BLaER1 (cell line): ENCODE data around the gene SP7.
"Not testable (repeated sequence)": the region's sequence is repeated elsewhere in the genome, so short reads cannot be mapped to it uniquely, and the experiment has no call there.

Experiments
- H3K27ac ChIP-seq: shearing (Covaris generic); formaldehyde crosslinking; 2 replicates; pipeline ENCODE4 v1.8.1; 2022
- H3K27me3 ChIP-seq: shearing (Covaris generic); formaldehyde crosslinking; 2 replicates; pipeline ENCODE4 v1.8.1; 2022
- H3K36me3 ChIP-seq: shearing (Covaris generic); formaldehyde crosslinking; 2 replicates; pipeline ENCODE4 v1.8.1; 2022
- H3K4me1 ChIP-seq: shearing (Covaris generic); formaldehyde crosslinking; 2 replicates; pipeline ENCODE4 v1.8.1; 2022
- H3K4me2 ChIP-seq: shearing (Covaris generic); formaldehyde crosslinking; 2 replicates; pipeline ENCODE4 v1.8.1; 2022
- H3K4me3 ChIP-seq: shearing (Covaris generic); formaldehyde crosslinking; 2 replicates; pipeline ENCODE4 v1.8.1; 2022
- H3K9ac ChIP-seq: shearing (Covaris generic); formaldehyde crosslinking; 2 replicates; pipeline ENCODE4 v1.8.1; 2022
- H3K9me3 ChIP-seq: shearing (Covaris generic); formaldehyde crosslinking; 2 replicates; pipeline ENCODE4 v1.8.1; 2022
- H4K20me1 ChIP-seq: shearing (Covaris generic); formaldehyde crosslinking; 2 replicates; pipeline ENCODE4 v1.8.1; 2022
- Cebpa-rat ChIP-seq: shearing (Covaris generic); IDR thresholded peaks from 2 replicates; pipeline ENCODE4 v1.8.1; 2022

The SP7 gene

DNA sequence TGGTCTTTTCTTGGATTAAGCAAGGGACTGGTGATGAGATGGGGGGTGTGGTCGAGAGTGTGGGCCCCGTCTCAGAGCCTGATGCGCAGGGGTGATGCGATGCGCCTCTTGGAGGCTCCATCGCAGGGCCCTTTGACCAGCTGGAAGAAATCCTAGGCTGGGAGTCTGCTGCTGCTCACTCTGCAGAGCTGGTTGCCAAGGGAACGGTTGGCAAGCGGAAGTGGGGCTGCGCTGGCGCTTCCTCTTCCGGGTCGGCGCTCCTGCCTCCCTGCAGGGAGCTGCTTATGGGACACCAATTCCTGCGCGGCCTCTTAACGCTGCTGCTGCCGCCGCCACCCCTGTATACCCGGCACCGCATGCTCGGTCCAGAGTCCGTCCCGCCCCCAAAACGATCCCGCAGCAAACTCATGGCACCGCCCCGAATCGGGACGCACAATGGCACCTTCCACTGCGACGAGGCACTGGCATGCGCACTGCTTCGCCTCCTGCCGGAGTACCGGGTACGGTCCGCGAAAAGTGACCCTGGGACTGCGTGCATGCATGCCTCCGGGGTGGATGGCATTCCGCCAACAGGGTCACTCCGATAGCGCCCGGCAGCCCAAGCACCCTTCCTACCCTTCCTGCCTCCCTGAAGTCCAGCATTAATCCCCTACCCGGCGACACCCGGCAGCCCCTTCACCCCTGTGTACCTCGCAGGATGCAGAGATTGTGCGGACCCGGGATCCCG, 36.5 kb downstream of the SP7 start, which contains the start of gene MYG1:
MYG1 (plus strand) TSS at position 242 of the 727 bp plus-strand sequence; CDS start at position 285, 43 bp downstream.
- TF ChIP-seq Cebpa-rat = no peak
- H3K4me2 ChIP-seq = peak within 1 kb of the TSS; percentile 91
- H3K27ac ChIP-seq = peak within 1 kb of the TSS; percentile 50; the same call in 1 of the 2 replicates
- peak within 1 kb of the TSS; percentile 83 for H3K9ac ChIP-seq
- H3K27me3 ChIP-seq = no peaks in the 10 kb centered on the region
- H3K9me3 ChIP-seq = no peaks in the 10 kb centered on the region
- peak within 1 kb of the TSS; percentile 85 for H3K4me3 ChIP-seq
- peaks cover 63% of the 10 kb centered on the region for H3K4me1 ChIP-seq
- peaks cover 4% of the 10 kb centered on the region; the same call in 1 of the 2 replicates for H4K20me1 ChIP-seq
- peaks cover 52% of the 10 kb centered on the region for H3K36me3 ChIP-seq

DNA sequence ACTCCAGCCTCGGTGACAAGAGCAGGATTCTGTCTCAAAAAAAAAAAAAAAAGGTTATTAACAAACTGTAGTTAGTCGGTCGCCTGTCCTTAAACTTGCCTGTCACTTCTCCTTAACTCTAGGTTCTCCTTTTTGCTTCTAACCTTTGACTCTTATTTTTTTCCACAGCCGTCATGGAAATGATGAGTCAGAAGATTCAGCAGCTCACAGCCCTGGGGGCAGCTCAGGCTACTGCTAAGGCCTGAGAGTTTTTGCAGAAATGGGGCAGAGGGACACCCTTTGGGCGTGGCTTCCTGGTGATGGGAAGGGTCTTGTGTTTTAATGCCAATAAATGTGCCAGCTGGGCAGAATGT, 37.1 kb downstream of the SP7 start:
- no peak for TF ChIP-seq Cebpa-rat
- Histone ChIP-seq H3K9ac (no peak overlapping the region), H3K9me3 (no peaks in the 10 kb centered on the region), H3K36me3 (peaks cover 51% of the 10 kb centered on the region), H3K4me3 (peak overlapping the region; percentile 85), H3K27ac (no peak overlapping the region), H3K4me1 (peaks cover 65% of the 10 kb centered on the region), H3K27me3 (no peaks in the 10 kb centered on the region), H4K20me1 (peaks cover 4% of the 10 kb centered on the region; the same call in 1 of the 2 replicates), H3K4me2 (peak overlapping the region; percentile 91)

DNA sequence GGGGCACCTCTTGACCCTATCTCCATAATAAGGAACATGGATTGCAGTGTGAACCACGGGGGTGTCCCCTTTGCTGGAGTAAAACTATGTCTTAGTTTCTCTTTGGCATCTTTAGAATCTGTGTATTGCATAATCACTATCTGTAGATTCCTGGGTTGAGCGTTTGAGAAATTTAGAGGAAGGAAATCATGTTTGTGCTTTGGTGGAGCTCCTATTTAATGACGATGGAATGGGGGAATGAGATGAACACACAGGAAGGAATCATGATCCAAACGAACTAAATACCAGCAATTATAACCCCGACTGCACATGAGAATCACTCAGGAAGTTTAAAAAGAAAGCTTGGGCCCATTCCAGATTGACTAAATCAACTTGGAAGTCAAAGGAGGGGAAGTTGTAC, 38.0 kb downstream of the SP7 start:
- peaks cover 55% of the 10 kb centered on the region for H3K36me3 ChIP-seq
- no peak overlapping the region for H3K27ac ChIP-seq

DNA sequence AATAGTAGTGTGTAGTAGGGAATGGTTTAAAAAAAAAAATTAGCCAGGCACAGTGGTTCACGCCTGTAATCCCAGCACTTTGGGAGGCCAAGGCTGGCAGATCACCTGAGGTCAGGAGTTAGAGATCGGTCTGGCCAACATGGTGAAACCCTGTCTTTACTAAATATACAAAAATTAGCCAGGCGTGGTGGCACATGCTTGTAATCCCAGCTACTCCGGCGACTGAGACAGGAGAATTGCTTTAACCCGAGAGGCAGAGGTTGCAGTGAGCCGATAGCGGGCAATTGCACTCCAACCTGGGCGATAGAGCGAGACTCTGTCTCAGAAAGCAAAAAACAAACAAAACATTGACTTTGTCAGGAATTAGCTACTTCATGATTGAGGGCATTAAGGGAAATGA, 39.0 kb downstream of the SP7 start:
- not testable (repeated sequence) for H3K4me3 ChIP-seq, H3K27ac ChIP-seq, H3K4me2 ChIP-seq, H3K9me3 ChIP-seq, H4K20me1 ChIP-seq, H3K27me3 ChIP-seq, H3K9ac ChIP-seq
- Histone ChIP-seq H3K4me1 (peaks cover 54% of the 10 kb centered on the region), H3K36me3 (peaks cover 55% of the 10 kb centered on the region)

More for the DNA sequence above, 38.0 kb downstream of the SP7 start:
- Histone ChIP-seq H3K4me1 (peaks cover 65% of the 10 kb centered on the region), H3K9me3 (no peaks in the 10 kb centered on the region), H4K20me1 (peaks cover 4% of the 10 kb centered on the region; the same call in 1 of the 2 replicates), H3K4me2 (no peak overlapping the region), H3K9ac (peak overlapping the region; percentile 13; the same call in 1 of the 2 replicates), H3K27me3 (no peaks in the 10 kb centered on the region), H3K4me3 (no peak overlapping the region)
- no peak for TF ChIP-seq Cebpa-rat

DNA sequence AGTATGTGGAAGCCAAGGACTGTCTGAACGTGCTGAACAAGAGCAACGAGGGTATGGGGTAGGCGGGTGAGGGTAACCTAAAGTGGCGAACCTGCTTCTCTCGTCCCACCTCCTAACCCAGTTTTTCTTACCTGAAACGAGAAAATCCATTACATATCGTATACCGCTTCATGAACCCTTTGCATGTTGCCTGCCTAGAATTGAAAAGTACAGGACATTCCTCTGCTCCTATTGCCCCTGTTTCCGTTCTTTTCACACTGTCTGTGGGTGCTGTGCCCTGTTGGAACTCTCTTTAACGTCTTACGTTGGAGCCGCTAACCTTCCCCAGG, 40.3 kb downstream of the SP7 start:
- H3K4me2 ChIP-seq = peak overlapping the region; percentile 96
- peak overlapping the region; percentile 88 for H3K9ac ChIP-seq
- no peak for TF ChIP-seq Cebpa-rat
- peak overlapping the region; percentile 75 for H3K27ac ChIP-seq
- H4K20me1 ChIP-seq = 0 out of 2 replicates have a peak, but pooled peaks cover 4% of the 10 kb centered on the region
- H3K27me3 ChIP-seq = no peaks in the 10 kb centered on the region
- no peaks in the 10 kb centered on the region for H3K9me3 ChIP-seq
- H3K4me1 ChIP-seq = peaks cover 42% of the 10 kb centered on the region
- H3K36me3 ChIP-seq = peaks cover 56% of the 10 kb centered on the region
- H3K4me3 ChIP-seq = peak overlapping the region; percentile 83

DNA sequence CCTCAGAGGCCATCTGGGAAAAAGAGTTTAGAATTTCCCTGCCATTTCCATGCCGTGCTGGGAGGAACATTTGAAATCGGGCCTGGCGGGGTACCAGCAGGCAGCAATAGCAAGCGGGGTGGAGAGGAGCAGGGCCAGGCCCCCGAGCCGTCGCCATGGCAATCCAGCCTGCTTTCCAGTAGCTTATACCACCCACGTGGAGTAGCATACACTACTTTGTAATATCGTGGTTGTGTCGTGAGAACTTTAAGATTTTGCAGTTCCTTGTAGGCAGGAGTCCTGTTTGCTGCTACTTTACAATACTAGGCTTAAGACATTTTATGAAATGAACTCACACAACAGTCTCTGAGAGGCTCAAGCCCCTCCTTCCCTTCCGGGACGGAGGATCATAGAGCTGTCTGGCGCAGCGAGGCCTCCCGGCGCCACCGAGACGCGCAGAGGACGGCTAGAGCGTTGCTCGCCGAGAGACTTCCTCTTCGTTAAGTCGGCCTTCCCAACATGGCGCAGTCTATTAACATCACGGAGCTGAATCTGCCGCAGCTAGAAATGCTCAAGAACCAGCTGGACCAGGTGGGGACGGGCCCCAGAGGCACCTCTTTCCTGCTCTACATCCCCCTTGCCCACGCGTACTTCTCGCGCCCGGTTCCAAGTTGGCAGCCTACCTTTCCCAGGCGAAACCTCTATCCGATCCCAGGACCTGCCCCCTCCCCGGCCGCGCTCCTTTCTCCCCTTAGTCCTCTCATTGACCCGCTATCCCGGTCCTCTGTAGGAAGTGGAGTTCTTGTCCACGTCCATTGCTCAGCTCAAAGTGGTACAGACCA, 40.9 kb downstream of the SP7 start, which contains the start of gene PFDN5:
PFDN5 (plus strand) TSS at position 473 of the 821 bp plus-strand sequence; CDS start at position 499, 26 bp downstream.
- Histone ChIP-seq H3K9me3 (no peaks in the 10 kb centered on the region), H3K36me3 (peaks cover 61% of the 10 kb centered on the region), H3K27ac (peak within 1 kb of the TSS; percentile 75), H3K4me1 (peaks cover 36% of the 10 kb centered on the region), H3K9ac (peak within 1 kb of the TSS; percentile 88), H3K4me3 (peak within 1 kb of the TSS; percentile 83), H3K4me2 (peak within 1 kb of the TSS; percentile 96), H4K20me1 (0 out of 2 replicates have a peak, but pooled peaks cover 4% of the 10 kb centered on the region), H3K27me3 (no peaks in the 10 kb centered on the region)
- no peak for TF ChIP-seq Cebpa-rat

DNA sequence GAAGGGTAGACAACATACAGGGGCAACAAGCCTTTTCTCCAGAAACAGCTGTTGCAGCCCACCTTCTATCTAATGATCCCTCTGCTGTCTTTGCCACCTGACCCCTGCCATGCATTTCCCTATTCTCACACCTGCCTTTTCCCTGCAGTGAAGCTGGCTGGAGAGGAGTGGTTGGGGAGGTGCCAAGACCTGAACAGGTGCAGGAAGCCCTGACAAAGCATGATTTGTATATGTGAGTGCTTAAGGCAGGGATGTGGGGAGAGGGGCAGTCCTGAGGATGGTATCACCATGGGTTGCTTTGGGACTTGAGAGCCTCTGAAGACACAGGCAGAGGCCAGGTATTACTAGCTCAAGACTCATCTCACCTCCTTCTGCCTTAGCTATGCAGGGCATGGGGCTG, 43.7 kb downstream of the SP7 start:
- no peak for TF ChIP-seq Cebpa-rat
- H3K27me3 ChIP-seq = no peaks in the 10 kb centered on the region
- no peak overlapping the region for H3K4me2 ChIP-seq
- H3K36me3 ChIP-seq = peaks cover 76% of the 10 kb centered on the region
- H3K9me3 ChIP-seq = no peaks in the 10 kb centered on the region
- no peak overlapping the region for H3K27ac ChIP-seq
- H3K9ac ChIP-seq = no peak overlapping the region
- H3K4me1 ChIP-seq = peaks cover 24% of the 10 kb centered on the region
- no peaks in the 10 kb centered on the region for H4K20me1 ChIP-seq
- no peak overlapping the region for H3K4me3 ChIP-seq

DNA sequence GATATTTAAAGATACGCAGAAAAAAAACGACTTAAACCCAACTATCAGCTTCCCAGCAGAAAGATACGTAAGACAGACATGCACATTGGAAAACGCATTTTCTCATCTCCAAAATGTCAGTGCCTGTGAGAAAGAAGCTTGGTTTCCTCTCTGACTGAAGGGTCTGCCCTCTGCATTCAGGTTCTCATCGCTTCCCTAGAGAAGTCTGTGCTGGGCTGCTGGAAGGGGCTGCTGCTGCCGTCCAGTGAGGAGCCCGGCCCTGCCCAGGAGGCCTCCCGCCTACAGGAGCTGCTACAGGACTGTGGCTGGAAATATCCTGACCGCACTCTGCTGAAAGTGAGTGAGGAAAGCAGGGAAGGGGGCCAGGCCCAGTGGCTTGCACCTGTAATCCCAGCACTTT, 45.5 kb downstream of the SP7 start:
- Histone ChIP-seq H3K4me2 (no peak overlapping the region), H3K9ac (no peak overlapping the region), H3K4me3 (no peak overlapping the region), H3K27me3 (no peaks in the 10 kb centered on the region), H3K9me3 (no peaks in the 10 kb centered on the region), H4K20me1 (no peaks in the 10 kb centered on the region), H3K36me3 (peaks cover 87% of the 10 kb centered on the region), H3K4me1 (peaks cover 8% of the 10 kb centered on the region), H3K27ac (no peak overlapping the region)
- no peak for TF ChIP-seq Cebpa-rat

DNA sequence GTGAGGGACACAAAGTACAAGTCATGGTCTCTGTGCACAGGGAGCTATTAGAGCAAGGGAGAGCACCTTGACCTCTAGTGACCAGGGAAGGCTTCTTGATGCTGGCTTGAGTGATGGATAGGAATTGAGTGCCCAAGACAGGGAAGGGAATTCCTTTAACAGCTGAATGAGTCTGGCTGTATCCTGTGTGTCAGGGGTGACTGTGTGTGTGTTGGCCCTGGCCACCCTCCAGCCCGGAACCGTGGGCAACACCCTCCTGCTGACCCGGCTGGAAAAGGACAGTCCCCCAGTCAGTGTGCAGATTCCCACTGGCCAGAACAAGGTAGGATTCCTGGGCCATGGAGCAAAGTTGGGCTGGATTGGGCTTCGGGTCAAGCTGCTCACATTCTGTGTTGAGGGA, 46.3 kb downstream of the SP7 start:
- no peak overlapping the region for H3K4me2 ChIP-seq
- H3K9me3 ChIP-seq = no peaks in the 10 kb centered on the region
- 0 out of 2 replicates have a peak overlapping the region, but pooled peaks have one; percentile 3 for H3K9ac ChIP-seq
- peaks cover 95% of the 10 kb centered on the region for H3K36me3 ChIP-seq
- H3K27ac ChIP-seq = no peak overlapping the region
- peaks cover 5% of the 10 kb centered on the region for H3K4me1 ChIP-seq
- TF ChIP-seq Cebpa-rat = no peak
- H3K27me3 ChIP-seq = no peaks in the 10 kb centered on the region
- H3K4me3 ChIP-seq = no peak overlapping the region
- no peaks in the 10 kb centered on the region for H4K20me1 ChIP-seq

DNA sequence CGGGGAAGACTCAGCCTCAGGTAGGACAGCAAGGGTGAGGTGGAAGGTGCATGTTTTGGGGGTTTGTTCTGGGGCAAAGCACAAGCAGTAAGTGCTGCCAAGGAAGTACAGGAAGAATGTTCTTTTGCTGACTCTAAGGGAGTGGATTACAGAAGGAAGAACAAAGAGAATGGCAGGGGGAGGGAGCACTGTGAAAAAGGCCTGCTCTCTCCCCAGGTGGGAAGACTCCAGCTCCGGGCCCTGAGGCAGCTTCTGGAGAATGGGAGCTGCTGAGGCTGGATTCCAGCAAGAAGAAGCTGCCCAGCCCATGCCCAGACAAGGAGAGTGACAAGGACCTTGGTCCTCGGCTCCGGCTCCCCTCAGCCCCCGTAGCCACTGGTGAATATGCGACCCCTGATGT, 47.8 kb downstream of the SP7 start:
- H3K9me3 ChIP-seq = no peaks in the 10 kb centered on the region
- H3K4me1 ChIP-seq = no peaks in the 10 kb centered on the region
- H3K27me3 ChIP-seq = no peaks in the 10 kb centered on the region
- no peak overlapping the region for H3K27ac ChIP-seq
- H3K4me3 ChIP-seq = no peak overlapping the region
- TF ChIP-seq Cebpa-rat = no peak
- H3K36me3 ChIP-seq = peaks cover 99% of the 10 kb centered on the region
- H3K9ac ChIP-seq = no peak overlapping the region
- no peaks in the 10 kb centered on the region for H4K20me1 ChIP-seq
- no peak overlapping the region for H3K4me2 ChIP-seq
